WTC11 (cell line): Measurements from ENCODE around the gene ZCCHC7. TPM values are rescaled to one million over a fixed set of nuclear protein-coding genes. Genes with fewer than 3 reads are reported as not detected.

Experiments used
- ATAC-seq: fragments of 200-7000 bp; cut with Tn5 transposase; 2 replicates; pipeline ENCODE4 v1.10.0; 2021; ENCODE audit warnings: mild to moderate bottlenecking, moderate library complexity
- CTCF ChIA-PET: fragments of 300-600 bp; sonication (Branson Sonifier 250); formaldehyde crosslinking; loops from one replicate; lab custom pipeline; 2021; ENCODE audit warnings: antibody characterized with exemption; lab: Charles Lee
- POLR2A ChIA-PET: fragments of 350-600 bp; sonication (Branson Sonifier 250); formaldehyde crosslinking; loops from one replicate; lab custom pipeline; 2021; ENCODE audit warnings: antibody characterized with exemption; lab: Charles Lee
- DNase-seq: peaks from one replicate; pipeline ENCODE4 v3.0.0; 2021; ENCODE audit warnings: low spot score
- H3K27ac Mint-ChIP-seq: 2 replicates; pipeline ENCODE4 v1.8.0; 2021; ENCODE audit warnings: mixed read lengths
- H3K27me3 Mint-ChIP-seq: 2 replicates; pipeline ENCODE4 v1.8.0; 2021; ENCODE audit warnings: low read depth, mild to moderate bottlenecking, moderate library complexity, mixed read lengths
- H3K36me3 Mint-ChIP-seq: 2 replicates; pipeline ENCODE4 v1.8.0; 2021; ENCODE audit warnings: mixed read lengths
- H3K4me1 Mint-ChIP-seq: 2 replicates; pipeline ENCODE4 v1.8.0; 2022; ENCODE audit warnings: mixed read lengths
- H3K4me3 Mint-ChIP-seq: 2 replicates; pipeline ENCODE4 v1.8.0; 2021; ENCODE audit warnings: mild to moderate bottlenecking, moderate library complexity, mixed read lengths
- H3K9me3 Mint-ChIP-seq: 2 replicates; pipeline ENCODE4 v1.8.0; 2021; ENCODE audit warnings: mixed read lengths
- AFF4 ChIP-seq: sonication (generic); formaldehyde crosslinking; IDR thresholded peaks from 2 replicates; pipeline ENCODE4 v1.8.1; 2023; ENCODE audit warnings: mild to moderate bottlenecking, missing genetic modification reagents, borderline replicate concordance
- CREB1 ChIP-seq: sonication (generic); formaldehyde crosslinking; IDR thresholded peaks from 2 replicates; pipeline ENCODE4 v1.8.0; 2023; ENCODE audit warnings: mild to moderate bottlenecking, missing genetic modification reagents
- CREM ChIP-seq: sonication (generic); formaldehyde crosslinking; IDR thresholded peaks from 2 replicates; pipeline ENCODE4 v1.8.1; 2022; ENCODE audit warnings: mild to moderate bottlenecking, missing genetic modification reagents, moderate library complexity
- E2F4 ChIP-seq: sonication (generic); formaldehyde crosslinking; IDR thresholded peaks from 2 replicates; pipeline ENCODE4 v1.8.1; 2022; ENCODE audit warnings: low read depth, mild to moderate bottlenecking, moderate library complexity, missing genetic modification reagents, borderline replicate concordance
- ELF4 ChIP-seq: sonication (generic); formaldehyde crosslinking; IDR thresholded peaks from 2 replicates; pipeline ENCODE4 v1.8.1; 2022; ENCODE audit warnings: low read depth, mild to moderate bottlenecking, moderate library complexity, missing genetic modification reagents
- FOXP1 ChIP-seq: sonication (generic); formaldehyde crosslinking; IDR thresholded peaks from 2 replicates; pipeline ENCODE4 v1.8.0; 2022; ENCODE audit warnings: missing genetic modification reagents, mild to moderate bottlenecking, moderate library complexity, borderline replicate concordance
- GTF2I ChIP-seq: fragments of 250-450 bp; sonication (Bioruptor Pico); conservative IDR thresholded peaks from 2 replicates; pipeline ENCODE4 v1.4.0; 2021; ENCODE audit warnings: mild to moderate bottlenecking
- IRF2 ChIP-seq: sonication (generic); formaldehyde crosslinking; IDR thresholded peaks from 2 replicates; pipeline ENCODE4 v1.8.0; 2022; ENCODE audit warnings: low read depth, missing genetic modification reagents, borderline replicate concordance
- JAZF1 ChIP-seq: fragments of 250-450 bp; sonication (Bioruptor Pico); IDR thresholded peaks from 2 replicates; pipeline ENCODE4 v1.9.0; 2021; ENCODE audit warnings: moderate library complexity, mild to moderate bottlenecking, inconsistent platforms
- MAX ChIP-seq: sonication (generic); formaldehyde crosslinking; IDR thresholded peaks from 2 replicates; pipeline ENCODE4 v1.8.0; 2022; ENCODE audit warnings: mild to moderate bottlenecking, missing genetic modification reagents
- NFYB ChIP-seq: sonication (generic); formaldehyde crosslinking; conservative IDR thresholded peaks from 2 replicates; pipeline ENCODE4 v1.8.0; 2022; ENCODE audit warnings: low read depth, missing genetic modification reagents
- OVOL2 ChIP-seq: fragments of 250-450 bp; sonication (Bioruptor Pico); IDR thresholded peaks from 2 replicates; pipeline ENCODE4 v1.9.0; 2021; ENCODE audit warnings: mild to moderate bottlenecking, borderline replicate concordance
- PRDM15 ChIP-seq: sonication (generic); formaldehyde crosslinking; IDR thresholded peaks from 2 replicates; pipeline ENCODE4 v1.8.0; 2022; ENCODE audit warnings: missing genetic modification reagents
- RORB ChIP-seq: fragments of 250-450 bp; sonication (Bioruptor Pico); IDR thresholded peaks from 2 replicates; pipeline ENCODE4 v1.9.0; 2021; ENCODE audit warnings: mild to moderate bottlenecking
- SMAD4 ChIP-seq: sonication (generic); formaldehyde crosslinking; IDR thresholded peaks from 2 replicates; pipeline ENCODE4 v1.8.0; 2022; ENCODE audit warnings: mild to moderate bottlenecking, missing genetic modification reagents
- USF1 ChIP-seq: sonication (generic); formaldehyde crosslinking; IDR thresholded peaks from 2 replicates; pipeline ENCODE4 v1.8.0; 2022; ENCODE audit warnings: mild to moderate bottlenecking, missing genetic modification reagents
- ZNF121 ChIP-seq: sonication (generic); formaldehyde crosslinking; IDR thresholded peaks from 2 replicates; pipeline ENCODE4 v1.8.0; 2023; ENCODE audit warnings: missing genetic modification reagents
- ZNF138 ChIP-seq: sonication (generic); formaldehyde crosslinking; conservative IDR thresholded peaks from 2 replicates; pipeline ENCODE4 v1.8.1; 2022; ENCODE audit warnings: mild to moderate bottlenecking, moderate library complexity, missing genetic modification reagents
- ZNF219 ChIP-seq: sonication (generic); formaldehyde crosslinking; IDR thresholded peaks from 2 replicates; pipeline ENCODE4 v1.8.0; 2023; ENCODE audit warnings: missing genetic modification reagents, mild to moderate bottlenecking, borderline replicate concordance
- ZNF317 ChIP-seq: sonication (generic); formaldehyde crosslinking; IDR thresholded peaks from 2 replicates; pipeline ENCODE4 v1.8.1; 2023; ENCODE audit warnings: low read depth, mild to moderate bottlenecking, moderate library complexity, missing genetic modification reagents, borderline replicate concordance
- ZNF396 ChIP-seq: fragments of 250-450 bp; sonication (Bioruptor Pico); IDR thresholded peaks from 2 replicates; pipeline ENCODE4 v1.8.0; 2021; ENCODE audit warnings: mild to moderate bottlenecking, moderate library complexity, borderline replicate concordance
- ZNF423 ChIP-seq: fragments of 250-450 bp; sonication (Bioruptor Pico); IDR thresholded peaks from 2 replicates; pipeline ENCODE4 v2.1.2; 2022; ENCODE audit warnings: mild to moderate bottlenecking, moderate library complexity
- total RNA-seq: library from RNA; stranded (reverse); gene quantifications from 3 replicates; pipeline ENCODE4 v1.2.3, GENCODE V29; 2021

Gene ZCCHC7
- total RNA-seq, 1 experiment from 2014 or later: 30.1 TPM

- TF ChIP-seq AFF4 (CRISPR knock-in tag): no peak
- TF ChIP-seq ZNF423 (CRISPR knock-in tag): no peak
- TF ChIP-seq GTF2I (CRISPR knock-in tag): no peak
- no peak for TF ChIP-seq MAX (CRISPR knock-in tag)
- no peak for TF ChIP-seq OVOL2 (CRISPR knock-in tag)
- no peak for TF ChIP-seq JAZF1 (CRISPR knock-in tag)
- no peak for TF ChIP-seq CREM (CRISPR knock-in tag)
- TF ChIP-seq ZNF396: no peak
Measured at GRCh38 chr9:37191403-37192089, 71.2 kb downstream of the ZCCHC7 start (continued).

- peaks cover 11% of the 10 kb centered on the region for H3K36me3 Mint-ChIP-seq
- peaks cover 62% of the 10 kb centered on the region for H3K4me1 Mint-ChIP-seq
- POLR2A ChIA-PET: no interaction called here
Measured at GRCh38 chr9:37192803-37193202, 72.4 kb downstream of the ZCCHC7 start.

More at GRCh38 chr9:37192803-37193202, 72.4 kb downstream of the ZCCHC7 start:
- ATAC-seq (no peak), DNase-seq (no peak)
- Mint-ChIP-seq H3K27me3 (no peaks in the 10 kb centered on the region), H3K4me3 (no peak overlapping the region), H3K9me3 (peaks cover 4% of the 10 kb centered on the region; the same call in 1 of the 2 replicates), H3K27ac (no peak overlapping the region)
- CTCF ChIA-PET: interaction anchor here (0.6 kb wide), 1 partner anchor 19 kb away, joined by 4 read pairs; no protein-coding TSS in a partner anchor
- TF ChIP-seq SMAD4 (CRISPR knock-in tag): no peak
- no peak for TF ChIP-seq E2F4 (CRISPR knock-in tag)
- TF ChIP-seq USF1 (CRISPR knock-in tag): no peak
- TF ChIP-seq RORB: no peak
- no peak for TF ChIP-seq IRF2 (CRISPR knock-in tag)
- no peak for TF ChIP-seq ZNF317 (CRISPR knock-in tag)
- TF ChIP-seq CREM (CRISPR knock-in tag): no peak
- TF ChIP-seq CREB1 (CRISPR knock-in tag): no peak
- no peak for TF ChIP-seq ELF4
- no peak for TF ChIP-seq PRDM15 (CRISPR knock-in tag)
- TF ChIP-seq MAX (CRISPR knock-in tag): no peak
- no peak for TF ChIP-seq ZNF219 (CRISPR knock-in tag)
- no peak for TF ChIP-seq NFYB
- no peak for TF ChIP-seq ZNF121 (CRISPR knock-in tag)
- TF ChIP-seq JAZF1 (CRISPR knock-in tag): no peak
- TF ChIP-seq ZNF138 (CRISPR knock-in tag): no peak
- no peak for TF ChIP-seq FOXP1 (CRISPR knock-in tag)
